ENCODE results near the gene SLC9C2.

Gene SLC9C2

GRCh38 chr1:173590557-173590956 is 12.3 kb downstream of the SLC9C2 start:
- H3K27me3 ChIP-seq, result no peaks in the 10 kb centered on the region
- TF ChIP-seq CTCF (IDR thresholded peaks at IDR 0.05), result no peak

GRCh38 chr1:173581383-173582079 is 21.3 kb downstream of the SLC9C2 start:
- Histone ChIP-seq H3K4me1 (ENCODE audit: control insufficient read depth in 1 of 2, insufficient read depth in 1 of 2, low read depth in 1 of 2, low read length in 1 of 2) (no peaks in the 10 kb centered on the region), H3K4me3 (ENCODE audit: low read depth in 1 of 2, low read length in 1 of 2) (no peak overlapping the region), H3K27ac (no peak overlapping the region), H3K9me3 (no peaks in the 10 kb centered on the region), H3K36me3 (no peaks in the 10 kb centered on the region), H3K27me3 (no peaks in the 10 kb centered on the region)
- no peak for TF ChIP-seq CTCF (IDR thresholded peaks at IDR 0.05)

More at GRCh38 chr1:173590557-173590956, 12.3 kb downstream of the SLC9C2 start:
- Histone ChIP-seq H3K4me1 (ENCODE audit: control insufficient read depth in 1 of 2, insufficient read depth in 1 of 2, low read depth in 1 of 2, low read length in 1 of 2) (no peaks in the 10 kb centered on the region), H3K27ac (no peak overlapping the region), H3K9me3 (no peaks in the 10 kb centered on the region), H3K36me3 (no peaks in the 10 kb centered on the region), H3K4me3 (ENCODE audit: low read depth in 1 of 2, low read length in 1 of 2) (no peak overlapping the region)

- Histone ChIP-seq H3K27me3 (no peaks in the 10 kb centered on the region), H3K4me3 (ENCODE audit: low read depth in 1 of 2, low read length in 1 of 2) (no peak overlapping the region), H3K4me1 (ENCODE audit: control insufficient read depth in 1 of 2, insufficient read depth in 1 of 2, low read depth in 1 of 2, low read length in 1 of 2) (no peaks in the 10 kb centered on the region), H3K27ac (no peak overlapping the region), H3K36me3 (no peaks in the 10 kb centered on the region), H3K9me3 (no peaks in the 10 kb centered on the region)
- TF ChIP-seq CTCF (IDR thresholded peaks at IDR 0.05), result no peak
Observed at GRCh38 chr1:173580658-173581057, 22.2 kb downstream of the SLC9C2 start.

- no peaks in the 10 kb centered on the region for H3K9me3 ChIP-seq
- H3K36me3 ChIP-seq, result no peaks in the 10 kb centered on the region
- no peaks in the 10 kb centered on the region for H3K27me3 ChIP-seq
- TF ChIP-seq CTCF (IDR thresholded peaks at IDR 0.05), result no peak
- no peak overlapping the region for H3K4me3 ChIP-seq (ENCODE audit: low read depth in 1 of 2, low read length in 1 of 2)
- no peak overlapping the region for H3K27ac ChIP-seq
- H3K4me1 ChIP-seq (ENCODE audit: control insufficient read depth in 1 of 2, insufficient read depth in 1 of 2, low read depth in 1 of 2, low read length in 1 of 2), result no peaks in the 10 kb centered on the region
Observed at GRCh38 chr1:173580071-173580470, 22.8 kb downstream of the SLC9C2 start.

GRCh38 chr1:173573596-173573995 is 29.3 kb downstream of the SLC9C2 start:
- Histone ChIP-seq H3K4me3 (ENCODE audit: low read depth in 1 of 2, low read length in 1 of 2) (no peak overlapping the region), H3K36me3 (no peaks in the 10 kb centered on the region), H3K27ac (no peak overlapping the region), H3K27me3 (no peaks in the 10 kb centered on the region), H3K9me3 (no peaks in the 10 kb centered on the region), H3K4me1 (ENCODE audit: control insufficient read depth in 1 of 2, insufficient read depth in 1 of 2, low read depth in 1 of 2, low read length in 1 of 2) (no peaks in the 10 kb centered on the region)
- TF ChIP-seq CTCF (IDR thresholded peaks at IDR 0.05), result no peak
